Stimulated activated CD4-positive, alpha-beta T cell treated with anti-CD3 and anti-CD28 coated beads, TNF-alpha, amount 100 ng/mL, for 48 hours (primary cell): ENCODE data around the gene ZNF680.
"Not testable (repeated sequence)": the region's sequence is repeated elsewhere in the genome, so short reads cannot be mapped to it uniquely, and the experiment has no call there.

Experiments used
- DNase-seq, 3 donors: peaks; one replicate each; pipeline ENCODE4 v3.0.0-alpha.2; 2020; ENCODE audit warnings: low read depth in 3 of 3

The ZNF680 gene

GRCh38 chr7:64557601-64558322 lies 5.1 kb downstream of the ZNF680 start:
- no peak for DNase-seq

- no peak for DNase-seq
Observed at GRCh38 chr7:64555046-64555445, 7.8 kb downstream of the ZNF680 start.

- DNase-seq = not testable (repeated sequence)
Observed at GRCh38 chr7:64554188-64554587, 8.7 kb downstream of the ZNF680 start.

DNA sequence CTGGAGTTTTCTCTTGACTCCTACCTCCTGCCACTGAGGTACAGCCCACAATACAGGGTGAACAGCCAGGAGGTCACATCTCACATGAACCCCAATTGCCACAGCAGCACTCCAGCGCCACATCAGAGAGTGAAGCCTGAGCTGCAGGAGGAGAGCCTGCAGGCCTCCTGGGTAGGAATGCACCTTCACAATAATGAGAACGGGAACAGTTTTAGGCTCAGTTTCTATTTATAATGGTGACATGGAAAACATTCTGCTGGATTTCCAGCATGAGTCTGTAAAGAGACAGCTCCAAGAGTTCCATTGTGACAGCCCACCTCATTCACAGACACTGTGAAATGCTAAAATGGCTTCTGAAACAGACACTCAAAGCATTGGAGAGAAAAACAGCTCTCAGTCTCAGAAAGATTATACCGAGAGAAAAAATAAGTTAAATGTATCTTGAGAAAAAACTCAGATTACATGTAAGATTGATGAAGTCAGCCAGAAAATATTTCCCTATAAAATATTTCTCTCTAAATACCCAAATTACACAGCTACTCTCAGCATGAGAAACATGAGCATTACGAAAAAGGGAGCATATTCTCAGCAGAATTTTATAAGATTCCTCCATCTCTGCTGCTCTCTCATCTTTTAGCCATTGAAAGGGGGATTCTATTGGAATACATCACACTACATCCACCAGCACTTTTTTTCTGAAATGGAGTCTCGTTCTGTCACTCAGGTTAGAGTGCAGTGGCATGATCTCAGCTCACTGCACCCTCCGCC lies 11.3 kb downstream of the ZNF680 start:
- DNase-seq = no peak

DNA sequence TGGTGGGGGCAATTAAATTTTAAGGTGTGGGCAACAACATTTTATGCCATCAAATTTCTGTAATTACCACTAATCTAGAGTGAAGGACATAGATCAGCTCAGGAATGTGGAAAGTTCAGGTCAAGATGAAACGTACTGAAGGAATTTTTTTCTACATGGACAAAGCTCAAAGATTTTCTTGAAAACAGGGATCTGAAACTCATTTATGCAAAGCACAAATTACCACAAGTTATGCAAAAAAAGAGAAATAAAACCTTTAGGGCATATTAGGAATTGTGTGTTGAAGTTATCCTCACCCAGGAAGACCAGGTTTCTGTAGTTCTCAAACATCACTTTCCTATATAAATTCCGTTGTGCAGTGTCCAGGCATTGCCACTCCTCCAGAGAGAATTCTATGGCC lies 18.9 kb downstream of the ZNF680 start:
- DNase-seq = no peak

GRCh38 chr7:64541438-64542359 lies 21.2 kb downstream of the ZNF680 start:
- no peak for DNase-seq

GRCh38 chr7:64533756-64534155 lies 29.1 kb downstream of the ZNF680 start:
- DNase-seq = no peak

DNA sequence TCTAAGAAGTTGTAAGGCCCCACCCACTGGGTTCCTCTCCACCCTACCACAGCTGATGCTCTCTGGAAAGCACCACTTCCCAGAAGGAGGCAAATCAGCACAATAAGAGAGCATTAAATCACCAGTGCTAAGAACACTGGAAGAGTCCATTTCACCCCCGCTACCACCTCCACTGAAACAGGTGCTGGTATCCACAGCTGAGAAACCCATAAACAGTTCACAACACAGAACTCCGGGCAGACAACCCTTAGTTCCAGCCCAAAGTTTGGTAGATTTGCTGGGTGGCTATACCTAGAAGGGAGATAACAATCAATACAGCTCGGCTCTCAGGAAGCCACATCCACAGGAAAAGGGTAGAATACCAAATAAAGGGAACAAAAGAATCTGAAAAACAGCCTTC lies 34.1 kb downstream of the ZNF680 start:
- DNase-seq = no peak

GRCh38 chr7:64521409-64521984 lies 41.4 kb downstream of the ZNF680 start:
- no peak for DNase-seq

- DNase-seq = no peak
Observed at GRCh38 chr7:64516451-64516850, 46.4 kb downstream of the ZNF680 start.

DNA sequence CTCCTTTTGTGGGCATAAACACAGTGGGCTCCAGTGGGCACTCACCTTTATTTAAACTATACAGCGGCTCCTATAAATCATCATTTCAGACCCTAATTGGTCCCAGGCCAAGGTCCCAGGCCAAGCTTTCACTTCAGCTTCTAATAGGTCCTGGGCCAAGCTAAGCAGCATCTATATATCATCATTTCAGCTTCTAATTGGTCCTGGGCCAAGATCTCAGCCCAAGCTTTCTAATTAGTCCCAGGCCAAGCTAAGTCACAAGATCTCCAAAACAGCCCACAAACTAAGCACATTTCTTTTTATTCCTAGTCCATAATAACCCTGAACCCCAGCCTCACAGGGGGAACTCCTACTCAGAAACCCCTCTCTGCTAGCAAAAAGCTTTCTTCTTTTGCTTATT lies 47.1 kb downstream of the ZNF680 start:
- no peak for DNase-seq

- DNase-seq = no peak
Observed at GRCh38 chr7:64515330-64515729, 47.5 kb downstream of the ZNF680 start.

DNA sequence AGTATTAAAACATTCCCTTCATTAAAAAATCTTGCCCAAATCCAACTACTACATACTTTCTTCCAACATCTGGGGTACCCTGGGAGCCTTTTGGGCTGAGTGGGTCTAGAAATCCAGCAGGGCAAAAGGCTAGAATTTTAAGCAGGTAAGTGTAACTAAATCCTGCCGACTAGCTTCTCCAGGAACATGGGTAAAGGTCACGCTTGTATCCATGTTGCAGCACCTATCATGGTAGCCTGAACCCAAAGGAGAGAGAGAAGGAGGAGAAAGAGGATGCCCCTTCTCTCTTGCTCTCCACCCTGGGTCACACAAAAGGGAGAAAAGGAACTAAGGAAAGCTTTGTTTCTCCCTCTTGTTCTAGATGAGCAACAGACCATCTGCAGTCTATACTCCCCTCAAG lies 53.3 kb downstream of the ZNF680 start:
- DNase-seq = no peak

DNA sequence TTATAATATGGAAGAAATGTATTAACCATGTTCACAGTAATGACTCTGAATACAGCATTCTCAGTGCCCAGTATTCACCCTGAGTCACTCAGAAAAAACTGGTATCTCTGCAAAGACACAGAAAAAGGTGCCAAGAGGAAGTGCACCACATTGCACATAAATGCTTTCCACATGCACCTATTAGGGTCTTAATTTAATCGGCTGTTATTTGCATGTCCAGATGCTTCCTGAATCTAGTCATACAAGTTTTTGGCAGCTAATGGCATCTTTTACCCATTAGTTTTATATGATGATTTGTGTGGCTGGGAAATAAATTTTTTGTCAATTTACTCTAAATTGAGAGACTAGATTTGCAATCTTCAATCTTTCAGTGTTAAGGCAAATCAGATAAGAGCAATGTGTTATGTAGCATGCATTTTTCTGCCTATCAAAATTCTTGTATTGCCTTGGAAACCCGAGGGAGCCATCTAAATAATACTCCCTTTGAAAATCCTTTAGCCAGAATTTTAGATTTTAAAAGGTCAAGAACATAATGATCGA lies 58.2 kb downstream of the ZNF680 start:
- DNase-seq = no peak

- DNase-seq = no peak
Observed at GRCh38 chr7:64498270-64498669, 64.6 kb downstream of the ZNF680 start.

GRCh38 chr7:64494912-64495461 lies 67.9 kb downstream of the ZNF680 start:
- no peak for DNase-seq

- no peak for DNase-seq
Observed at GRCh38 chr7:64485623-64486022, 77.2 kb downstream of the ZNF680 start.
